SK-N-SH (cell line): ENCODE results near the gene SH3PXD2B. TPM values are rescaled to one million over a fixed set of nuclear protein-coding genes. Genes with fewer than 3 reads are reported as not detected.

Experiments used
- CTCF ChIA-PET: fragments of 300-600, 350-600 bp; formaldehyde crosslinking; extraction: SDS; loops from one replicate; lab custom pipeline; 2021; lab: Yijun Ruan, JAX
- POLR2A ChIA-PET: fragments of 350-600 bp; sonication (Branson Sonifier 250); formaldehyde crosslinking; extraction: SDS; loops from one replicate; lab custom pipeline; 2020; ENCODE audit warnings: antibody characterized with exemption, inconsistent platforms; lab: Yijun Ruan, JAX
- DNase-seq: peaks from one replicate; pipeline ENCODE4 v3.0.0; 2012
- H2AFZ ChIP-seq: fragments of 200-600 bp; sonication (generic); 2 replicates; pipeline ENCODE4 v1.8.1; 2016; ENCODE audit warnings: antibody characterized with exemption, mild to moderate bottlenecking, low read depth
- H3F3A ChIP-seq: fragments of 200-600 bp; sonication (generic); replicated peaks from 2 replicates; pipeline ENCODE3; 2016; ENCODE audit warnings: antibody characterized with exemption, mild to moderate bottlenecking; ENCODE audit not compliant: insufficient read depth
- H3K27ac ChIP-seq, 2 experiments: fragments of 200-500 bp in 1 of 2; fragments of 200-600 bp in 1 of 2; sonication (Bioruptor generic) in 1 of 2; sonication (generic), shearing (Covaris generic) in 1 of 2; 2 replicates each; pipeline versions ENCODE4 v1.5.1 to v1.6.1; 2014 to 2016; ENCODE audit warnings: low read depth in 2 of 2, inconsistent platforms in 1 of 2, low read length in 1 of 2, mild to moderate bottlenecking in 1 of 2, mixed read lengths in 1 of 2
- H3K27me3 ChIP-seq: fragments of 200-600 bp; sonication (generic), shearing (Covaris generic); 2 replicates; pipeline ENCODE4 v1.6.1; 2016; ENCODE audit warnings: mixed run types; ENCODE audit not compliant: insufficient read depth
- H3K36me3 ChIP-seq, 2 experiments: fragments of 200-500 bp in 1 of 2; fragments of 200-600 bp in 1 of 2; sonication (Bioruptor generic) in 1 of 2; sonication (generic) in 1 of 2; replicated peaks in 1 of 2; 2 replicates each; pipeline versions ENCODE3 to v1.5.1; 2014 to 2016; ENCODE audit warnings: low read length in 1 of 2, mild to moderate bottlenecking in 1 of 2; ENCODE audit not compliant: insufficient read depth in 2 of 2, control insufficient read depth in 1 of 2
- H3K4me1 ChIP-seq, 2 experiments: fragments of 200-500 bp in 1 of 2; fragments of 200-600 bp in 1 of 2; sonication (Bioruptor generic) in 1 of 2; sonication (generic), shearing (Covaris generic) in 1 of 2; 2 replicates each; pipeline versions ENCODE4 v1.5.1 to v1.6.1; 2014 to 2016; ENCODE audit warnings: low read depth in 1 of 2, low read length in 1 of 2, mixed run types in 1 of 2; ENCODE audit not compliant: insufficient read depth in 2 of 2, control insufficient read depth in 1 of 2
- H3K4me2 ChIP-seq: fragments of 200-600 bp; sonication (generic), shearing (Covaris generic); 2 replicates; pipeline ENCODE4 v1.6.1; 2017; ENCODE audit warnings: mixed run types
- H3K4me3 ChIP-seq, 2 experiments: fragments of 200-500 bp in 1 of 2; fragments of 200-600 bp in 1 of 2; sonication (Bioruptor generic) in 1 of 2; sonication (generic), shearing (Covaris generic) in 1 of 2; 2 replicates each; pipeline versions ENCODE4 v1.5.1 to v1.8.1; 2014 to 2016; ENCODE audit warnings: low read depth in 2 of 2, inconsistent platforms in 1 of 2, low read length in 1 of 2, mild to moderate bottlenecking in 1 of 2, mixed read lengths in 1 of 2, moderate library complexity in 1 of 2
- H3K79me2 ChIP-seq: fragments of 200-600 bp; sonication (generic); 2 replicates; pipeline ENCODE4 v1.8.1; 2017; ENCODE audit warnings: mild to moderate bottlenecking; ENCODE audit not compliant: insufficient read depth
- H3K9ac ChIP-seq: fragments of 200-600 bp; sonication (generic); 2 replicates; pipeline ENCODE4 v1.6.1; 2017; ENCODE audit warnings: mixed run types
- H3K9me2 ChIP-seq: fragments of 200-600 bp; sonication (generic); 2 replicates; pipeline ENCODE4 v1.6.1; 2017; ENCODE audit warnings: mixed run types
- H3K9me3 ChIP-seq: fragments of 200-600 bp; sonication (generic); 2 replicates; pipeline ENCODE4 v1.6.1; 2017; ENCODE audit warnings: mixed run types, mild to moderate bottlenecking, moderate library complexity
- H4K20me1 ChIP-seq: fragments of 200-600 bp; sonication (generic); 2 replicates; pipeline ENCODE4 v1.6.1; 2017; ENCODE audit warnings: mild to moderate bottlenecking, mixed run types; ENCODE audit not compliant: insufficient read depth
- CTCF ChIP-seq: fragments of 200-600 bp; sonication (generic); IDR thresholded peaks from 2 replicates; pipeline ENCODE4 v1.6.1; 2017; ENCODE audit warnings: antibody characterized with exemption, mild to moderate bottlenecking, moderate library complexity
- FOSL2 ChIP-seq: IDR thresholded peaks from 2 replicates; pipeline ENCODE4 v1.4.0; 2012; ENCODE audit warnings: low read depth, mild to moderate bottlenecking, moderate library complexity, borderline replicate concordance
- FOXJ3 ChIP-seq: sonication (generic); formaldehyde crosslinking; IDR thresholded peaks from 2 replicates; pipeline ENCODE4 v1.5.1; 2020; ENCODE audit warnings: mild to moderate bottlenecking, missing genetic modification reagents
- GABPA ChIP-seq: IDR thresholded peaks from 2 replicates; pipeline ENCODE4 v1.4.0; 2012; ENCODE audit warnings: low read depth, mild to moderate bottlenecking
- GATA2 ChIP-seq: sonication (generic); formaldehyde crosslinking; IDR thresholded peaks from 2 replicates; pipeline ENCODE4 v1.5.0; 2020; ENCODE audit warnings: mild to moderate bottlenecking, missing genetic modification reagents
- IRF3 ChIP-seq: fragments of 150-350 bp; IDR thresholded peaks from 2 replicates; pipeline ENCODE4 v1.6.1; 2016; ENCODE audit warnings: mild to moderate bottlenecking, low read depth, low read length
- MEF2A ChIP-seq: IDR thresholded peaks from 2 replicates; pipeline ENCODE4 v1.4.0; 2012; ENCODE audit warnings: low read depth, borderline replicate concordance
- NRF1 ChIP-seq: IDR thresholded peaks from 2 replicates; pipeline ENCODE4 v1.6.1; 2012; ENCODE audit warnings: low read depth, mild to moderate bottlenecking, low read length
- POLR2AphosphoS5 ChIP-seq: IDR thresholded peaks from 2 replicates; pipeline ENCODE4 v1.6.1; 2012; ENCODE audit warnings: low read depth, low read length
- RCOR1 ChIP-seq: fragments of 150-350 bp; IDR thresholded peaks from 2 replicates; pipeline ENCODE4 v1.6.1; 2017; ENCODE audit warnings: antibody characterized with exemption, low read length
- TCF12 ChIP-seq: IDR thresholded peaks from 2 replicates; pipeline ENCODE4 v1.4.0; 2012
- YY1 ChIP-seq: IDR thresholded peaks from 2 replicates; pipeline ENCODE4 v1.4.0; 2012; ENCODE audit warnings: low read depth, mild to moderate bottlenecking
- ZBTB33 ChIP-seq: IDR thresholded peaks from 2 replicates; pipeline ENCODE4 v1.4.0; 2012; ENCODE audit warnings: low read depth, borderline replicate concordance
- WGBS: methylation state at CpG from one replicate; pipeline ENCODE4 v1.1.6; 2017; ENCODE audit warnings: low lambda C conversion rate; 5-methylcytosine and 5-hydroxymethylcytosine counted together
- polyA plus RNA-seq, 3 experiments: library from polyadenylated mRNA; depleted of rRNA; stranded (reverse); fragments of >200 nt; gene quantifications; 2 replicates each; pipeline ENCODE4 v1.2.3, GENCODE V29; 2012

The SH3PXD2B gene
- polyA plus RNA-seq, 1 of the 3 experiments (the other 2 are of a cell fraction), result 15.0 TPM

- no peak overlapping the region for H3K9ac ChIP-seq
- no peaks in the 10 kb centered on the region for H3K9me2 ChIP-seq
- no peak overlapping the region for H2AFZ ChIP-seq
- no peaks in the 10 kb centered on the region for H3K36me3 ChIP-seq
- POLR2A ChIA-PET, result no interaction called here
- no peaks in the 10 kb centered on the region for H3K9me3 ChIP-seq
- no peaks in the 10 kb centered on the region for H3F3A ChIP-seq
- H3K27me3 ChIP-seq, result no peaks in the 10 kb centered on the region; the same call in 1 of the 2 replicates
- no peaks in the 10 kb centered on the region for H4K20me1 ChIP-seq
- H3K79me2 ChIP-seq, result no peaks in the 10 kb centered on the region
- CTCF ChIA-PET, result interaction anchor here (1.3 to 1.6 kb wide), 3 partner anchors 15 to 203 kb away, joined by 3 to 7 read pairs (median 6); no protein-coding TSS in a partner anchor
- no peak overlapping the region for H3K27ac ChIP-seq
- no peak overlapping the region for H3K4me3 ChIP-seq
- WGBS, result 65% methylated on average over 9 of the region's 9 CpGs
- peaks cover 0 to 8% of the 10 kb centered on the region in 2 experiments; a peak in 1 of 4 replicates for H3K4me1 ChIP-seq
- no peak for DNase-seq
- TF ChIP-seq POLR2AphosphoS5 (no peak), YY1 (no peak), IRF3 (no peak), GABPA (no peak), ZBTB33 (no peak), FOXJ3 (no peak), MEF2A (no peak), NRF1 (no peak), GATA2 (no peak), TCF12 (no peak), RCOR1 (no peak), CTCF (no peak), FOSL2 (no peak)
- no peak overlapping the region for H3K4me2 ChIP-seq
Measured at GRCh38 chr5:172494630-172495505, 40.5 kb upstream of the SH3PXD2B start.
